Stomach (tissue), 4 donors: ENCODE measurements around the gene INSL4.

Experiments
- CTCF ChIP-seq, 7 experiments: fragments of 450-650 bp in 4 of 7; fragments of 200-600 bp in 3 of 7; sonication (generic) in 3 of 7; IDR thresholded peaks; one replicate each; pipeline ENCODE4 v1.5.1; 2016 to 2019; ENCODE audit warnings: antibody characterized with exemption in 7 of 7, control low read depth in 2 of 7, mild to moderate bottlenecking in 1 of 7
- EP300 ChIP-seq: sonication (generic); formaldehyde crosslinking; IDR thresholded peaks from one replicate; pipeline ENCODE4 v1.6.1; 2017; ENCODE audit warnings: antibody characterized with exemption
- POLR2A ChIP-seq, 4 donors: fragments of 450-650 bp; IDR thresholded peaks; one replicate each; pipeline ENCODE4 v1.6.1; 2016; ENCODE audit warnings: antibody characterized with exemption in 4 of 4, control low read depth in 2 of 4, mild to moderate bottlenecking in 1 of 4, moderate library complexity in 1 of 4
- POLR2AphosphoS5 ChIP-seq, 3 donors: sonication (generic); formaldehyde crosslinking; IDR thresholded peaks; one replicate each; pipeline ENCODE4 v1.6.1; 2016; ENCODE audit warnings: antibody characterized with exemption in 3 of 3

GRCh38 chr9:5231212-5231611 is at the start of gene INSL4:
- TF ChIP-seq EP300: no peak
- TF ChIP-seq POLR2AphosphoS5 (IDR thresholded peaks at IDR 0.05): no peak
- no peak for TF ChIP-seq CTCF (IDR thresholded peaks at IDR 0.05)
- no peak for TF ChIP-seq POLR2A (IDR thresholded peaks at IDR 0.05)
